HG03039 (cell line): Measurements from ENCODE around the gene CCDC89.
"Not testable (repeated sequence)": the region's sequence is repeated elsewhere in the genome, so short reads cannot be mapped to it uniquely, and the experiment has no call there.

ENCODE experiments used
- ATAC-seq: cut with Tn5 transposase; IDR thresholded peaks from one replicate; pipeline ENCODE4 v1.9.1; 2021; ENCODE audit warnings: mild to moderate bottlenecking, moderate library complexity; ENCODE audit not compliant: unreplicated experiment

Gene CCDC89

DNA sequence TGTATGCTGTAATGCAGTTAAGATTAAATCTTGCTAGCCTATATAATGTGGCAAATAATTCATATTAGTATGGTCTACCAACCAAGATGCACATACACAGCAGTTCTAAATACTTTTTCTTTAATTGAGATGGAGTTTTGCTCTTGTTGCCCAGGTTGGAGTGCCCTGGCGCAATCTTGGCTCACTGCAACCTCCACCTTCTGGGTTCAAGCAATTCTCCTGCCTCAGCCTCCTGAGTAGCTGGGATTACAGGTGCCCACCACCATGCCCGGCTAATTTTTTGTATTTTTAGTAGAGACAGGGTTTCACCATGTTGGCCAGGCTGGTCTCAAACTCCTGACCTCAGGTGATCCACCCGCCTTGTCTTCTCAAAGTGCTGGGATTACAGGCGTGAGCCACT, 31.7 kb downstream of the CCDC89 start:
- not testable (repeated sequence) for ATAC-seq

DNA sequence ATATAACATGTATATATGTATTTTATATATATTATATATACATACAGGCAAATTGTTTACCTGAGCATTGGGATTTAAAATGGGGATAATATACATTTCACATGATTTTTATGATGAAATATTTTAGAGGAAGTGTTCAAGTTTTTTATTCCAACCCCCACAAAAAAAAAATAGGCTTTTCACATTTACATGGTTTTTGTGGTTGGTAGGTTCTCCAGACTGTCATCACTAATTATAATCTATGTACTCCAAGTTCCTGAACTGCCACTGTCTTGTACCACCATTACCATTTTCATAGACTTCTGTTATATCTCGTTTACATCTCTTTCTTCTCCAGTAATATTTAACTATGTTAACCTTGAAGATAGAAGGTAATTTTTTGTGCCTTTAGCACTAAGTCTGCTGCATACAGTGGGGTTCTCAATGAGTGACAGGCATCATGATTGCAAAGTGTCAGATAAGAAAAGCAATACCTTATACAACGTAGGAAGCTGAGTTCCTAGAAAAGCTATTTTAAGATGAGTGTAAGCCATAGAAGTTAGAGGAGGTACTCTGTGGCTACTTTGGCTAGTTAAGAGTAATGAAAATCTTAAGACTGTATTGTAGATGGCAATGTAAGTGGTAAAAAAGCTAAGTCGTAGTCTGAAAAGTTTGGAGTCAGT, 33.1 kb downstream of the CCDC89 start:
- no peak for ATAC-seq

DNA sequence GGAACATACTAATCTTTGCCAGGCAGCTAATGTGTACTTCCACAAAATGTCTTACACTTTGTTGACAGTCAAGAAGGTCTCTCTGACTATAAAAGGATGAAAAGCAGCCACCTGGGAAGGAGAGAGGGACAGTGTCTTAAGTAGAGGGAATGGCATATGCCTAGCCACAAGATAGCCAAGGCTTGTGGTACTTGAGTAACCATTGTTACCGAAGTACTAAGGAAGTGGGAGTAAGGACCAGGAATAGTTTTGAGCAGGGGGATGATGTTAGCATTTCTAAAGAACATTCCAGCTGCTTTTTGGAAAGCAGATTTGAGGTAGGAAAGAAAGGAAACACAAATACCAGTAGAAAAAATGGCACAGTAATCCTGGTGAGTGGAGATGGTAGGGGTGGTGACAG, 34.9 kb downstream of the CCDC89 start:
- no peak for ATAC-seq

DNA sequence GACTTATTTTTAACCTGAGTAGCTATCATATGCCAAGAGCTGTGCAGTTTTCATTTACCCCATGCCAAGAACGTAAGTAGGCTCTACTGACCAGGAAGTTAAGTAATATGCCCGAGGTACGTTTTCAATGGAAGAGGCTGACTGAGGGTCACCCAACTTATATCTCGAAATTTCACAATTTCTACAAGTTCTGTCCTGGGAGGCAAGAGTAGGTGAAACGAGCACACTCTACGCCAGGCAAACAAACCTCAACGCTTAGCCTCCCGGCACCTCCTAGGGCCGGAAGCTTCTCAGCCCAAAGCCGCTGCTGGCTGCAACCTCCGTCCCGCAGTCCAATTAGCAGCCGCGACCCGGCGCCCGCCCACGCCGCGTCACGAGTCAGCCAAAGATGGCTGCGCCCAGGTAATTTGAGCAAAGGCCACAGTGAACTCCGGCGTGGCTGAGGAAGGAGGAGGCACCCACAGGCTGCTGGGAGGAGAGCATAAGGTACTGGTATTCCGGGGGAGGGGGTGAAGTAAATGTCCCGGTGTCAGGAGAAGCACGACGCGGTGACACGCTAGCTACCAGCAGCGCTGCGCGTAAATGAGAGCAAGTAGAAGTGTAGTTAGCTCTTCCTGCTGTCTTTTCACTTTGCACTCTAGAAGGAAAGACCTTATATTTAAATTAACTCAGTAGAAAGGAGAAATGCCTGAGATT, 38.2 kb downstream of the CCDC89 start, which contains the start of gene TMEM126A:
TSS of gene TMEM126A (plus strand) at position 364 of the 696 bp plus-strand sequence. CDS start 2,289 bp downstream, outside the sequence.
- ATAC-seq, result peak; percentile 98

DNA sequence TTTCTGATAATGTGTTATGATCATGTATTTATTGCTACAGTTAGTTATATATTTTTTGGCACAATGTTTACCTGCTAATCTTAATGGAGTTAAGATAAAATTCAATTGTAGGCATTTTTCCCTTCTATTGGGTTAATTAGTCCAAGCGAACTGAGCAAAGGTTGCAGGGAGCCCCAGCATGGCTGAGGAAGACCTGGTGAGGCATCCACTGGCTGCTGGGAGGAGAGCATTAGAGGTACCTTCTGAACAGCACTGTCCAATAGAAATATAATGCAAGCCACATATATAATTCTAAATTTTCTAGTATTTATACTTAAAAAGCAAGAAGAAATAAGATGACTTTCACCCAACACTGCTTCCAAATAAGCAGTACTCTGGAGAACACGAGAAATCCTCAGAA, 38.9 kb downstream of the CCDC89 start:
- peak; percentile 6 for ATAC-seq

DNA sequence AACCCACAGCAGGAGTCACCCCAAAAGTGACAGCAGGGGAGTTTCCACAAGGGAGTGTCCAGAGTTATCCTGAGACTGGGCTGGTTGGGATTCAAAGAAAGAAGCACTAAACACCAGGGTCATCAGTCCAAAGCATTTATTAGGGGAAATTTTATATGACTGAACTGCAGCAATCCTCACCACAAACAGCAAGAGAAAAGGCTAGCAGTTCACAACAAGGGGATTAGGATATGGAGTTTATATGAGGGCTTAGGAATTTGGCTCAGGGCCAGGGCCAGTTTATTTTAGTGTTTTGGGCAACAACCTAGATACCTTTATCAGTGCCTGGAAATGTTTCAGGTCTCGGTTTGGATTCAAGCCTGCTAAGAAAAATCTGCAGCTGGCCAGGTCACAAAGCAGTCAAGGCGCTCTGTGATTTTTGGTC, 42.8 kb downstream of the CCDC89 start:
- no peak for ATAC-seq

DNA sequence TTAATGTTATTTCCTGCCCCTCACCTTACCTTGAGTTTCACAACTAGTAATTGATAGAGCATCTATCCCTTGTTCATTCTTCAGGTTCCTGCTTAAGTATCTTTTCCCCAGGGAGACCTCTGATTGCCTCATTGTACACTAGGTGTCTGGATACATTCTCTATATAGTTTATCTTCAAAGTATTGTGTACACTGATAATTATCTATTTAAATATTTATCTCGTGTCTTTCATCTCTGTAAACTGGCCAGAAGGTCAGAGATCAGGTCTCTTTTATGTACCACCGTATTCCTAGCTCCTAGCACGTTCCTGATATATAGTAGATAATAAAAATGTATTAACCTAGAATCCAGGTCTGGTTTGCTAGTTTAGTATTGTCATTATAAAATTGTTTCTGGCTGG, 51.2 kb downstream of the CCDC89 start:
- no peak for ATAC-seq
